Sigmoid colon (tissue), 4 donors: Measurements from ENCODE around the gene DNAI1.

ENCODE experiments used
- EP300 ChIP-seq, 4 donors: sonication (generic); formaldehyde crosslinking; IDR thresholded peaks; one replicate each; pipeline ENCODE4 v1.6.1; 2017; ENCODE audit warnings: antibody characterized with exemption in 4 of 4
- POLR2AphosphoS5 ChIP-seq, 4 donors: sonication (generic); formaldehyde crosslinking; IDR thresholded peaks; one replicate each; pipeline ENCODE4 v1.6.1; 2017; ENCODE audit warnings: antibody characterized with exemption in 4 of 4
- TF ChIP-seq, protein P1 (sequence below), 4 experiments: fragments of 450-650 bp in 3 of 4; fragments of 200-600 bp in 1 of 4; IDR thresholded peaks; one replicate each; pipeline ENCODE4 v1.5.1; 2016 to 2019; ENCODE audit warnings: antibody characterized with exemption in 4 of 4, mild to moderate bottlenecking in 3 of 4, moderate library complexity in 2 of 4

- TF ChIP-seq, protein P1, sequence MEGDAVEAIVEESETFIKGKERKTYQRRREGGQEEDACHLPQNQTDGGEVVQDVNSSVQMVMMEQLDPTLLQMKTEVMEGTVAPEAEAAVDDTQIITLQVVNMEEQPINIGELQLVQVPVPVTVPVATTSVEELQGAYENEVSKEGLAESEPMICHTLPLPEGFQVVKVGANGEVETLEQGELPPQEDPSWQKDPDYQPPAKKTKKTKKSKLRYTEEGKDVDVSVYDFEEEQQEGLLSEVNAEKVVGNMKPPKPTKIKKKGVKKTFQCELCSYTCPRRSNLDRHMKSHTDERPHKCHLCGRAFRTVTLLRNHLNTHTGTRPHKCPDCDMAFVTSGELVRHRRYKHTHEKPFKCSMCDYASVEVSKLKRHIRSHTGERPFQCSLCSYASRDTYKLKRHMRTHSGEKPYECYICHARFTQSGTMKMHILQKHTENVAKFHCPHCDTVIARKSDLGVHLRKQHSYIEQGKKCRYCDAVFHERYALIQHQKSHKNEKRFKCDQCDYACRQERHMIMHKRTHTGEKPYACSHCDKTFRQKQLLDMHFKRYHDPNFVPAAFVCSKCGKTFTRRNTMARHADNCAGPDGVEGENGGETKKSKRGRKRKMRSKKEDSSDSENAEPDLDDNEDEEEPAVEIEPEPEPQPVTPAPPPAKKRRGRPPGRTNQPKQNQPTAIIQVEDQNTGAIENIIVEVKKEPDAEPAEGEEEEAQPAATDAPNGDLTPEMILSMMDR (IDR thresholded peaks at IDR 0.05) = no peak
- TF ChIP-seq EP300 (IDR thresholded peaks at IDR 0.05) (no peak), POLR2AphosphoS5 (IDR thresholded peaks at IDR 0.05) (no peak)
These were observed 82.2 kb downstream of the DNAI1 start for GRCh38 chr9:34540827-34541226.
